Placental pericyte (primary cell): Measurements from ENCODE around the gene RAET1L. TPM values are rescaled to one million over a fixed set of nuclear protein-coding genes. Genes with fewer than 3 reads are reported as not detected.

Experiments used
- total RNA-seq: library from RNA; depleted of rRNA; stranded (reverse); fragments of >200 nt; gene quantifications from 2 replicates; pipeline ENCODE4 v1.2.3, GENCODE V29; 2012

RAET1L gene, protein sequence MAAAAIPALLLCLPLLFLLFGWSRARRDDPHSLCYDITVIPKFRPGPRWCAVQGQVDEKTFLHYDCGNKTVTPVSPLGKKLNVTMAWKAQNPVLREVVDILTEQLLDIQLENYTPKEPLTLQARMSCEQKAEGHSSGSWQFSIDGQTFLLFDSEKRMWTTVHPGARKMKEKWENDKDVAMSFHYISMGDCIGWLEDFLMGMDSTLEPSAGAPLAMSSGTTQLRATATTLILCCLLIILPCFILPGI
- not detected in 2 replicates for total RNA-seq

DNA sequence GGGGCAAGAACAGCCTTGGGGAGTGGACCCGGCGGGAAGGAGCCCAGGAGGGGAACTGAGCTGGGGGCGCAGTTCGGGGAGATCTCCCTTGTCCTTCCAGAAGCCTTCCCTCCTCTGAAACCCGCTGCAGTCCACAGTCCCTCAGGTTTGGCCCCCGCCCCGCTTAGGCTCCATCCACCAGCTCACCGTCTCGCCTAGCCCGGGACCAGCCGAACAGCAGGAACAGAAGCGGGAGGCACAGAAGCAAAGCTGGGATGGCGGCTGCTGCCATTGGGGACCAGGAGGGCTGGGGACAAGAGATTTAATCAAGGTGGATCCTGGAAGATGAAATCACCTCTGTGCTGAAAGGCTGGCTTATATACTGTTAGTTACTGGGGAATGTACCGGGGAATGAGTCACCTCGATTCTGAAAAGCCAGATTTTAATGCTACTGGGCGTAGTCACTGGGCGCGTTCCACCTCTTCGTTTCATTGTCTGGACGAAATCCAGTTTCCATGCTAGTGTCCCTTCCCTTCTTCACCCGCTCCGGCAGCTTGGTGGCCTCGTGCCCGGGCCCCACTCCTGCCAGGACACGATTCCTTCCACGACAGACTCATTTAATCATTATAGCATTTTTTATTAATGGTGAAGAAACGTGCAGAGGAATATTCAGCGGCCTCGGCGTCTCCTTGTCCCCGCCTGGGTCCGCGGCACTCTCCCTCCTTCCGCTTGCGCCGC lies at the start of gene RAET1L:
TSS of gene RAET1L (minus strand) at position 332 of the 717 bp plus-strand sequence. CDS start at position 271, 61 bp downstream.

DNA sequence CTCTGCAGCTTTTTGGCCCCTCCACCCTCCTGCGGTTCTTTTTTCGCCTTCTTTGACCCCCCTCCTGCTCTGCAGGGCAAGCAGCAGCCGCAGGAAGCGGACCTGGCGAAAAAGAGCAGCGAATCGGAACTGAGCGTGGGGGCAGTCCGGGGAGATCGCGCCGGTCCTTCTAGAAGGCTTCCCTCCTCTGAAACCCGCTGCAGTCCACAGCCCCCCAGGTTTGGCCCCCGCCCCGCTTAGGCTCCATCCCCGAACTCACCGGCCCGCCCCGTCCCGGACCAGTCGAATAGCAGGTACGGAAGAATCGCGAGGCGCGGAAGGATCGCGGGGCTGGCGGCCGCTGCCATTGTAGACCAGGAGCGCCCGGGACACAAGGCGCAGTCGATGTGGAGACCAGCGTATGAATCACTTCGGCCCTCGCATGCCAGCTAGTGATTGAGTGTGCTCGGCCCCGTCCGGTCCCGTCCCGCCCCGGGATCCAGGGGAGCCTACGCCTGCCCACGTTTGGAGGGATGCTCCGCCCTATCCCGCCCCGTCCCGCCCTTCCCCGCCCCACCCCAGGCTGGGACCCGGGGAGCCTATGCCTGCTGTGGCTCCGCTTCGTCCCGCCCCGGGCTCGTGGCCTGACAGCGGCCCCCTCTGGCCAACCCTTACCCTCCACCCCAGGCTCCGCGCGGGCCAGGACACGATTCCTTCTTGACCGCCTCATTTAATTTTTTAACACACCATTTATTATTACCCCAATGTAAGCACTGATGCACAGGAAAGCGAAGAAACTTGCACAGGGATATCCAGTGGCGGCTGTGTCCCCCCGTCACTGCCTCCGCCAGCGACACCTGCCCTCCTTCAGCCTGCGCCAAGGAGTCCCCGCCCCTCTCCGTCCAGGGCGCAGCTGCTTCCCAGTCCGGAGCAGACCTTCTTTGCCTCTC lies 43.7 kb upstream of the RAET1L start, which contains the start of gene ULBP3:
TSS of gene ULBP3 (minus strand) at position 402 of the 929 bp plus-strand sequence. CDS start at position 347, 55 bp downstream.

Other genes starting within 250 kb of the RAET1L start
- 49.9 and 135 TPM in 2 replicates for gene LRP11, start 161.2 kb downstream of the RAET1L start, total RNA-seq
- 1.1 TPM in 1 of 2 replicates, not detected in the other for gene RAET1E, start 127.4 kb downstream of the RAET1L start, total RNA-seq
- gene RAET1G, start 102.4 kb downstream of the RAET1L start, total RNA-seq: 1.3 and 1.6 TPM in 2 replicates
- 9.2 and 11.5 TPM in 2 replicates for gene ULBP2, start 83.5 kb downstream of the RAET1L start, total RNA-seq
- 0.66 and 0.86 TPM in 2 replicates for gene ULBP1, start 61.6 kb downstream of the RAET1L start, total RNA-seq
- 7.0 and 20.3 TPM in 2 replicates for gene ULBP3, start 43.6 kb upstream of the RAET1L start, total RNA-seq
- gene PPP1R14C, start 117.5 kb upstream of the RAET1L start, total RNA-seq: not detected in 2 replicates